HG03565 (cell line): ENCODE results near the gene ABHD5.

ENCODE experiments used
- ATAC-seq: cut with Tn5 transposase; IDR thresholded peaks from one replicate; pipeline ENCODE4 v1.9.1; 2021; ENCODE audit warnings: mild to moderate bottlenecking, moderate library complexity; ENCODE audit not compliant: unreplicated experiment

ABHD5 gene

DNA sequence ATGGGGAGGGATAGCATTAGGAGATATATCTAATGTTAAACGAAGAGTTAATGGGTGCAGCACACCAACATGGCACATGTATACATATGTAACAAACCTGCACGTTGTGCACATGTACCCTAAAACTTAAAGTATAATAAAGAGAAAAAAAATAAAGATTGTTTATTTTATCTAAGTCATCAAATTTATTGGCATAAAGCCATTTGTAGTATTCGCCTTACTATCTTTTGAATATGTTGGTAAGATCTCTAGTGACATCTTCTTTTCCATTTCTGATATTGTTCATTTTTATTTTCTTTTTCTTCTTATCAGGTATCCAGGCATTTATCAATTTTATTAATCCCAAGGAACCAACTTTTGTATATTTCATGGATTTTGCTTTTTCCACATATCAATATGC lies 5.8 kb upstream of the ABHD5 start:
- ATAC-seq = no peak

GRCh38 chr3:43685921-43686320 lies 4.8 kb upstream of the ABHD5 start:
- no peak for ATAC-seq

- no peak for ATAC-seq
These were observed 4.4 kb upstream of the ABHD5 start for GRCh38 chr3:43686333-43686699.

- no peak for ATAC-seq
These were observed 3.8 kb upstream of the ABHD5 start for GRCh38 chr3:43686700-43687498.

DNA sequence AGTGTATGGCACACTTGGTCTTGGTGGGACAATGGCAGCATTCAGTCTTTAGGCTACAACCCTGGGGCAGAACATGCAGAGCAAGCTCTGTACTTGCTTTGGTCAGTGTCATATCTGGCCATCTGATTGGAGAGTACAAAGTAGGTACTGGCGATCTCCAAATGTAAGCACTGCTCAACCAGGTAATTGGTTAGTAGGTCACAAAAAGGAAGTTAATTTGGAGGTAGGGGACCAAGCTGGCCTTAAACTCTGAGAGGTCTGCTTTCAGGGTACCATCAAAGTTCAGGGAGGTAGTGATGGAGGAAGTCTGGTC lies 3.3 kb upstream of the ABHD5 start:
- ATAC-seq = no peak

DNA sequence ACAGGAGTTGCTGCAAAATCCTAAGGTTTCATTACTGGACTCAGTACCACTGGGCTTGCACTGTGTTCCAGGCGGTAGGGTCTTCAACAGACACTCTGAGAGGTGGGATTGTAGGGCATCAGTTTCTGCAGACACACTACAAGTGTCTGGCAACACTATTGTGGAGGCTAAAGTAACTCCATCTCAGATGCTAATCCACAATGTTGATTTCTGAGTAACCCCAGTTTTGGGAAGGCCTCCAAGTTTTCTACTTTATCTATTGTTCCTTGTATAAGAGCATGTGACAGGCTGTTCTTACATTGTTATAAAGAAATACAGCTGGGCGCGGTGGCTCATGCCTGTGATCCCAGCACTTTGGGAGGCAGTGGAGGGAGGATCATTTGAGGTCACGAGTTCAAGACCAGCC lies 2.5 kb upstream of the ABHD5 start:
- ATAC-seq = no peak

GRCh38 chr3:43689166-43689565 lies 1.6 kb upstream of the ABHD5 start:
- no peak for ATAC-seq

DNA sequence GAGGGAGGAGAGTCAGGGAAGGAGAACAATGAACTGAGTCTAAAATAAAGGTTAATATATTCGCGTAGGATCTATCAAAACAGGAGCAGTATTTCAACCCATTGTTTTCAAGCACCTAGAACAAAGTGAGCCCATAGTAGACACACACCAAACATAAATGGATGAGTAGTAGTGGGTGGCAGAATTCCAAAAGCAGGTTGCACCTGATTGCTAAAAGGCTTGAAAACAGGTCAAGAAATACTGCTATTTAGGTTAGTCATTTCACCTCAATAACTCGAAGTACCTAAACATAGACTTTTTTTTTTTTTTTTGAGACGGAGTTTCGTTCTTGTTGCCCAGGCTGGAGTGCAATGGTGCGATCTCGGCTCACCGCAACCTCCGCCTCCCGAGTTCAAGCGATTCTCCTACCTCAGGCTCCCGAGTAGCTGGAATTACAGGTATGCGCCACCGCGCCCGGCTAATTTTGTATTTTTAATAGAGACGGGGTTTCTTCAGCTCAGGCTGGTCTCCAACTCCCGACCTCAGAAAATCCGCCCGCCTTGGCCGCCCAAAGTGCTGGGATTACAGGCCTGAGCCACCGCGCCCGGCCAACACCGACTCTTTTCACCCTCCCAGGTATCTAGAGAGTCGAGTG lies 855 bp upstream of the ABHD5 start:
- ATAC-seq = no peak

DNA sequence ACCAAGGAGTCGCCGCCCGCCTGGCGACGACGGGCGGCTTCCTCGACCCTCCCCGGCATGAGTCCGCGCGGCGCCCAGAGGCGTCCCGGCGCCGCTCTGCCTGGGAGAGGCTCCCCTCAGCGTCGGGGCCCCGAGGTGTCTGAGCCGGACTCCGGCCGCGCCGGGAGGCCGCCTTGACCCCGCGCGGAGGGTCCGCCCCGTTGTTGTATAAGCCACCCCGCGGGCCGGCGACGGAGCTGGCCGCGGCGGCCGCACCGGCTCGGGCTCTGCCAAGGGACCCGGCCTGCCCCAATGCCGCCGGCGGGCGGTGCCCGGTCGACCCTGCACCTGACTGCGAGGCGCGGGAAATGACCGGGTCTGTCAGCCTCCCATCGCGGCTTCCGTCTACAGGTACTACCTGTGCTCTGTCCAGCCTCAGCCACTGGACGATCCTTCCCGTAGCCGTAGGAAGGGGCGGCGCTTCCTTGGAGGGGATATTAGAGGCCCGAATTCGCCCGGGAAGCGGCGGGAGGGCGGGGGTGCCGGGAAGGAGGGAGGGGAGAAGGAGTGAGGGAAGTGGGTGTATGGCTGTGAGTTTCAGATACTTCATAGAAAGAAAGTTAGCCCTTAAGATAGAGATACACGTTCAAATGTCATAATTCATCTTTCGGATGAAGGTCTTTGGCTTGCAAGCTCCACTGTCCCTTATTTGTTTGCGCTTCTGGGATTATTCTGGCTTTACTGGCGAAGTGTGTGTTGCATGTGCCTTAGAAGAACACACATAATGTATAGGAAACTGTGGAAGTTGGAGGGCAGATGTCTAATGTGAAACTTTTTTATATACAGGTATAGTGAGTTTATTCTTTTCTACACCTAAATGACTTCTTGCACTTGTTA lies 620 bp downstream of the ABHD5 start:
- peak; percentile 19 for ATAC-seq

- no peak for ATAC-seq
These were observed 1.5 kb downstream of the ABHD5 start for GRCh38 chr3:43692085-43692855.

DNA sequence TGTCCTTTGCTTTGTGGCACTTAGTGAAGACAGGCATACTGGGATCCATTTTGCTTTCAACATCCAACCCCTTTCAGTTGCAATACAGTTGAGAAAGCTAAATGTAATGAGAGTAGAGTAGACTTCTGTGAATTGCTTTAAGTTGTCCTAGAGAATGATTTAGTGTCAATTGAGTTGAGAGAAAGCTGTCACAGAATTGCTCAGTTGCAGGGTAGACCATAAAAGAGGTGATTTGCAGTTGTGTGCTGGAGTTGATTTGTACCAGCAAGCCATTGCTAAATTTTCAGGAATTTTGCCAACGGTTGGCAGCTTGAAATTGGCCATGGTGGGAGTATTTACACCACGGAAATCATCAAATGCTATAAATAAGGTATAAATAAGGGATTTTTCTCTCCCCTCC lies 2.2 kb downstream of the ABHD5 start:
- no peak for ATAC-seq

DNA sequence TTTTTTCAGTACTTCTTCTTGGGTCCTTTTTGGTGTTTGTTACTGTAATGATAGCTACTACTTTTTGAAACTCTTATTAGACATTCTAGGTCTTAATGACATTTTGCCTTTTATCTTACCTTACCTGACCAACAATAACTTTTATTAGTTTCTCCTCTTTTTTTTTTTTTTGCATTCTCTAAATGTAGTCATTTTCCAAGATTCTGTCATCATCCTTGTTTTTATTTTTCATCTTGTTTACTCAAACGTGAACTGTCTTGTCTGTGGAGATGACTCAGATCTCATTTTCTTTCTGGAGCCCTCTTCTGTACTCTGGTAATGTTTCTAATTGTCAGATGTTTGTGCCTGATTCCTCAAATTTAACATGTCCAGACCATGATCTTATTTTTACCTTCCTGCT lies 2.9 kb downstream of the ABHD5 start:
- ATAC-seq = no peak

- ATAC-seq = no peak
These were observed 4.7 kb downstream of the ABHD5 start for GRCh38 chr3:43695443-43695842.

DNA sequence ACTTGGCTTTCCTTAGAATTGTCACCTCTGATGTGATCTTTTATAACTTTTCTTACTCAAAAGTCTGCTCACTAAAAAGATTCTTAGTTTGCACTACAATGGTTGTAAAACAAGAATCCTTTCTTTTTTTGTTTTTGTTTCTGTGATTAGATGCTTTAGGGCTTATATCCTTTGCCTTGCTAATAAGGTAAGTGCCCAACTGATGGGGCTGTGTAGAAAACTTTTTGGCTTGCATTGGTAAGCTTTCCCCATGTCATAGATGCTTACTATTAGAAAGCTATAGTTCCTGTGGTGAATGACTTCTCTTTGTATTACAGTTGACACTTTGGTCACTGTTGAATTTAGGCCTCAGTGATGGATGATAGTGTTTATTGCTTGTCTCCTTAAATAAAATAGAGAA lies 5.1 kb downstream of the ABHD5 start:
- no peak for ATAC-seq

- no peak for ATAC-seq
These were observed 5.7 kb downstream of the ABHD5 start for GRCh38 chr3:43696441-43696840.

- ATAC-seq = no peak
These were observed 6.1 kb downstream of the ABHD5 start for GRCh38 chr3:43696881-43697280.

GRCh38 chr3:43699864-43700263 lies 9.1 kb downstream of the ABHD5 start:
- ATAC-seq = no peak

GRCh38 chr3:43704697-43705096 lies 14.0 kb downstream of the ABHD5 start:
- no peak for ATAC-seq

DNA sequence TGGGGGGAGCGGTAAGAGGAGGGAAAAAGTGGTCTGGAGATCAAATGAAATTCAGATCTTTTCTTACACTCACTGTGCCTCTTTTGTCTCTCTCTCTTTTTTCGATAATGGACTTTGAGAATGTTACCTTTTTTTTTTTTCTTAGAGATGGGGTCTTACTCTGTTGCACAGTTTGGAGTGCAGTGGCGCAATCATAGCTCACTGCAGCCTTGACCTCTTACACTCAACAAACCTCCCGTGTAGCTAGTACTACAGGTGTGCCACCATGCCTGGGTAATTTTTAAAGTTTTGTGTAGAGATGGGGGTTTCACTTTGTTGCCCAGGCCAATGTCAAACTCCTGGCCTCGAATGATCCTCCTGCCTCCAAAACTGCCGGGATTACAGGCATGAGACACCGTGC lies 15.6 kb downstream of the ABHD5 start:
- no peak for ATAC-seq

GRCh38 chr3:43707266-43707665 lies 16.5 kb downstream of the ABHD5 start:
- no peak for ATAC-seq

DNA sequence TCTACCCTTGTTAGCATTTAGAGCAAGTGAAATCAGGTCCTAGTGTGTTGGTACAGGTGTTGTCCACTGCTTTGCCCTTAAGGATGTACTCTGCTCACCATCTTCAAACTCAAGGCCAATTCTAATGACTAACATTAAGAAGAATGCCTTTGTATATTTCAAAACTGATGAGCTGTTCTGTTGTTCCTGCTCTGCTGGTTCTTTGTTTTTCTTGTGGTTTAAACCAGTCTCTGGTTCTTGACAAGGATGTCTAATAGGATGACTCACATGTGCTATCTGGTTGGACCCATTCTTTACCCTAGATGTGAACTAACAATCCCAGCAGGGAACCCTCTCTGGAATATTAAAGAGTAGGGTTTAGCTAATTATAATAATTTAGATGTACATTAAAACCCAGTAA lies 17.3 kb downstream of the ABHD5 start:
- ATAC-seq = no peak
